Measurements from ENCODE around the gene LSM11.
"Not testable (repeated sequence)": the region's sequence is repeated elsewhere in the genome, so short reads cannot be mapped to it uniquely, and the experiment has no call there.

GRCh38 chr5:157693816-157694215 lies 49.7 kb upstream of the LSM11 start:
- not testable (repeated sequence) for TF ChIP-seq CTCF (IDR thresholded peaks at IDR 0.05; ENCODE audit: insufficient read depth, low read length, poor library complexity, severe bottlenecking); EZH2phosphoT487 (conservative IDR thresholded peaks at IDR 0.05; ENCODE audit: low read length)

All from SU-DHL-6 (cell line).